Stimulated activated CD4-positive, alpha-beta T cell treated with anti-CD3 and anti-CD28 coated beads, TNF-alpha, amount 100 ng/mL, for 4 hours (primary cell): ENCODE data around the gene SLC27A2.
"Not testable (repeated sequence)": the region's sequence is repeated elsewhere in the genome, so short reads cannot be mapped to it uniquely, and the experiment has no call there.

Source experiments
- DNase-seq, 3 experiments: peaks; one replicate each; pipeline ENCODE4 v3.0.0-alpha.2; 2020; ENCODE audit warnings: low read depth in 3 of 3

SLC27A2 gene

DNA sequence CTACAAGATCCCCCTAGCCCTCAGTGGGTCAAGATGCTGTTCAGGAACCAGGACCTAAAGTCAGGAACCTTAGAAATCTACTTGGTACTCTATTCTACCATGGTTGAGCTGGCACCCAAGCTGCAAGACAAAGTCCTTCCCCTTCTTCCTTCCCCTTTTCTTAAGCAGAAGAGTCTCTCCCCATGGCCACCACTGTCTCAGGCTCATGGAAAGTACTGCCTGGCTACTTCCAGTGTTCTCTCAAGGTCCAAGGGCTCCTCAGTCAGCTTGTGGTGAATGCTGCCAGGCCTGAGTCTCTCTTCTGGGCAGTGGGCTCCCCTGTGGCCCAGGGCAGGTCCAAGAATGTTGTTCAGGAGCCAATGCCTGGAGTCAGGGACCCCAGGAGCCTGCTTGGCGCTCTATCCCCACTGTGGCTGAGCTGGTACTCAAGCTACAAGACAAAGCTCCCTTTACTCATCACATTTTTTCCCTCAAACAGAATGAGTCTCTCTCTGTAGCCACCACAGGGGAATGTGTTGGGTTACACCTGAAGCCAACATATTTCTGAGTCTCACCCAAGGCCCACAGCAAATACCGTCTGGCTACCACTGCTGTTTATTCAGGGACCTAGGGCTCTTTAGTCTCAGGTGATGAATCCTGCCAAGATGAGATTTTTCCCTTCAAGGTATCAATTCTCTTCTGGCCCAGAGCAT lies 18.1 kb upstream of the SLC27A2 start:
- DNase-seq: no peak

DNA sequence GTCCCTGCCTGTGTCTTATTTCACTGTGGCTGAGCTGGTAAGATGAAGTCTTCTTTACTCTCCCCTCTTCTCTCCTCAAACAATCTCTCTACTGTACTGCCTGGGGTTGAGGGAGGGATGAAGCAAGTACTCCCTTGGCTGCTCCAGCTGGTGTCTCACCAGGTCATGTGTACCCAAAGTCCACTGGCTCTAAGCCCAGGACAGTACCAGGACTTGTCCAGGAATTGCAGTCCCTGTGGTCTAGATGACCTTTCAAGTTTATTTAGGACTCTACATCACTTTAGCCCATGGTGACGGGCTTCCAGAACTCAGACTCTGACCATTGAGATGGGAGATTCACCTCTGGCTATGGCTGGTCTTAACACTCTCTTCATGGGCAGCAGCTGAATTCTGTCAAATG lies 17.5 kb upstream of the SLC27A2 start:
- DNase-seq: no peak

GRCh38 chr15:50166216-50166615 lies 15.8 kb upstream of the SLC27A2 start:
- DNase-seq: no peak

GRCh38 chr15:50167110-50167509 lies 14.9 kb upstream of the SLC27A2 start:
- no peak for DNase-seq

DNA sequence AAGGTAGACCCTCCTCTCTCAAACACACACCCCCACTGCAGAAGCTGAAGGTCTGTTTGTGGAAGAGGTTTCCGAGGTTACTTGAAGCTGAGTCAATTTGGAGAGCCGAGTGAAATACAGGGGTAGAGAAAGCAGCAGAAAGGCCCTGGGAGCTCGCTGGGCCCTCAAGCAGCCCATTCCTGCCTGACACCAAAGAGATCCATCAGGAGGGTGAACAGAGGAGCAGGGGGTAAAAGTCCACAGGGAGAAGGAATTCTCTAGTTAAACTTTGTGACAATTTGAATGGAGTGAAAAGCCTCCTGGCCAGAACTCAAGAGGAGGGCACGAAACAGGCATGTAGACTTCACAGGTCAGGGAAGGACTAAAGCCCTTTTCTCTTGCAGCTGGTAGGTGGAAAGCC lies 13.6 kb upstream of the SLC27A2 start:
- DNase-seq: no peak

DNA sequence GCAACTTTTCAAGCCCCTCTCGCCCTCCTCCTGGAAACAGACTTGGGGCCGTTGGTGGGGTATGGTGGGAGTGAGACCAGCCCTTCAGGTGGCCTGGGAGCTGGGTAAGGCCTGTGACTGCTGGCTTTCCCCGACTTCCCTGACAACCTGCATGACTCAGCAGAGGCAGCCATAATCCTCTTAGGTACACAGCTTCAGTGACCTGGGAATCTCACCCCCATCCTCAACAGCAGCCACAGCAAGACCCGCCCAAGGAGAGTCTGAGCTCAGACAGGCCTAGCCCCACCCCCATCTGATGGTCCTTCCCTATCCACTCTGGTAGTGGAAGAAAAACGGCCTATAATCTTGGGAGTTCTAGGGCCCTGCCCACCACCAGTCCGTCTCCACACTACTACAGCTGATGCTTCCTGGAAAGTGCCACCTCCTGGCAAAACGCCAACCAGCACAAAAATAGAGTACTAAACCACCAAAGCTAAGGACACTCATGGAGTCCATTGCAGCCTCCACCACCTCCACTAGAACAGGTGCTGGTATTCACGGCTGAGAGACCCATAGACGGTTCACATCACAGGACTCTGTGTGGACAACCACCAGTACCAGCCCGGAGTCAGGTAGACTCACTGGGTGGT lies 13.1 kb upstream of the SLC27A2 start:
- no peak for DNase-seq

GRCh38 chr15:50172360-50172895 lies 9.6 kb upstream of the SLC27A2 start:
- not testable (repeated sequence) for DNase-seq

DNA sequence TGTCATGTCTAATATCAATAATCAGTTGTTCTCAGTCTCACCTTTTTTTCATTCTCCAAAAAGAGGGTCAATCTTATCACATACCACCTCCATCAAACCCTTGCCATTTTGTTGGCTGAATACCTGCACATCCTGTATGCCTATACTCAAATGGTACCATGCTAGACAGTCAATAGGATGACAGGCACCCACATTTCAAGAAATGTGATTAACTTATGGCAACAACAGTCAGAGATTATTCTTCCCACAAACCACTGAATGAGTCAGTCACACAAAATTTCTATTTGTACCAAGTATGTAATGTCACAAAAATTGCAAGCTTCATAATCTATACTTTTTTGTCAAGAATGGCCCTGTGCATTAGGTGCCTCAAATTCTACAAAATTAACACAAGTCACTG lies 5.1 kb upstream of the SLC27A2 start:
- no peak for DNase-seq

DNA sequence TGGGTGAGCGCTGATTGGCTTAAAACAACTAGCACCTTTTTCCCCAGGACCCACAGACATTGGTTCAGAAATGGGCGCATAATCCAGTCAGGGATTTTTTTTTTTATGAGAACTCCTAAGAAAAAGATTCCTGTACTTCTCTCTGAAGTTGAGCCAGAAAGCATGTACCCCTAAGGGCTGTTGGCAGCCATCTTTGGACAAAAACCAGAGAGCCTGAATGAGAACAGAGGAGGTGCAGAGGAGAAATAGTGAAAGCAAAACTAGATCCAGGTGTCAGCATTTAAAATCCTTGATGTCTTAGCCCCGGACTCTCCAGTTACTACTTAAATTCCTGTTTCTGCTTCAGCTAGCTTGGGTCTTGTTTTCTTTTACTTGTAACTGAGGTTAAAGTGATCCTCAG lies 1.9 kb upstream of the SLC27A2 start:
- DNase-seq: no peak

DNA sequence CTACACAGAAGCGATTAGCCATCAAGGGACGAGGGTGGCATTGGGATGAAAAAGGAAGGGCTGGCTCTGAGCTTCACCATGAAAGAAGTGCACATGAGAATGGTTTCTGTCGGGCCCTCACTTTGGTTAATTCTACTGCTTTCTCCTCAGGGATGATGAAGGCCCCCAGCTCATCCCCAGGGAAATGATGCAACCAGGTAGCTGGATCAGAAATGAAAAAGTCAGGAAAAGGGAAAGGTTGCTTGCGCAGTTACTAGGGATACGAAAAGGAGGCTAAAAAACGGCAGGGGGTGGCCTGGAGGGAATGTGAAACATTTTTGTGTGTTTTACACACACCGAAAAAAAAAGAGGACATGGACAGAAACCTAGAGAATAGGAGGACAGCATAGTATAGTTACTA lies 1.4 kb upstream of the SLC27A2 start:
- DNase-seq: no peak

DNA sequence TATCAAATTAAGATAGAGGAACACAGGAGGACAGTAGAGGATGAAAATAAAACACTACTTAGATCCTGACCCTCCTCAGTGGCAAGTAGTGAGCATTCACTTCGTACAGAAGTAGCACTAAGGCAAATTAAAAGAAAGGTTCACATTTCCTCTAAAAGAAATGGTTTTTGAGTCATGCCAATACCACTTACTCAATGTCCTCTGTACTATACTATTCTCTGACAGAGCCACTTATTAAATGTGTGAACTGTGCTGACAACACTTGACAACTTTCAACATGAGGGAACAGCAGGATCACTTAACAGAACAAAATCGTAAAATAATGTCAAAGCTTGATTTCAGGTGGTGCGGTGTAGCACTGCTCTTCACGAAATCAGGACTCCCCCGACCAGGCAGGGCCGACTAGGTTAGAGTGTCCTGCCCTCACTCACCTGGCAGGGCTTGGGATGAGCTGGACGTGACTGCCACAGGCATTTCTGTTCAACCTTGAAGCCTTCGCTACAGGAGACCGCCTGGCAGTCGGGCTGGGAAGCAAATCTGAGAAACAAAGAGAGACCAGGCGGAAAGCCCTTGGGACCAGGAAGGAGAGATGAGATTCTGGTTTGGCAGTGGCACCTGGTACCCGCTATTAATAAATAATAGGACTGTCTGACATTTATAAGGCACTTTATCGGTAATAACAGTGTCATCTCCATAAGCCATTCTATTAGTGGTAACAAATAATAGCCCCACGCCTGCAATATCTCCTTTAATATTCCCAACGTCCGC lies 611 bp upstream of the SLC27A2 start:
- no peak for DNase-seq

GRCh38 chr15:50182219-50183013 lies 420 bp downstream of the SLC27A2 start:
- peak in 1 of 3 experiments; percentile 8 for DNase-seq

DNA sequence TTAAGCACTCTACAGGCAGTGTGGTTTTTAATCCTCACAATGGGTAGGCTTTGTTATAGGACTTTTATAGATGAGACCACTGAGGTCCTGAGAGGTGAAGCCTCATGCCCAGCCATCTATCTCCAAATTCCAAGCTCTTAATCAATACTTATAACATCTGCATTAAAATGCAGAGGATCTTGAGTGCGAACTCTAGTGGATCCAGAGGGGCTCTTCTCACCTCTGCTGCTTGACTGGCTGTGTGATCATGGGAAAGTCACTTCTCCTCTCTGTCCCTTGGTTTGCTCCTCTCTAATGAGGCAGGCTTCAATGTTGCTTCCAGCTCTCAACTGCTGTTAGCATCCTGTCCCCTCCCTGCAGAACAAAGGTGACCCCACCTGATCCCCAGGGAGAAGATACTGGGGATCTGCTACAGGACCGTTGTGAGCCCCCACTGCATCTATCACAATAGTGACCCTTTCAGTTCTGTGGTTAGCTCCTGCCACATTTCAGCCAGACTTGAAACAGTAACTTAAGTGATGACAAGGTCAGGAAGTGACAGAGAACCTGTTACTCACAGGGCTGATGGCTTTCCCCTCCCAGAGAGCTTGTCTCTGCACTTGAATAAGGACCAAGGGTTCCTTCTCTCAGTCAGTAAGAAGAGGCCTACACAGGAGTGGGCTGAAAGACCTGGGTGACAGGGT lies 1.3 kb downstream of the SLC27A2 start:
- no peak for DNase-seq

GRCh38 chr15:50184863-50185504 lies 3.0 kb downstream of the SLC27A2 start:
- DNase-seq: no peak

GRCh38 chr15:50186090-50186489 lies 4.1 kb downstream of the SLC27A2 start:
- no peak for DNase-seq

DNA sequence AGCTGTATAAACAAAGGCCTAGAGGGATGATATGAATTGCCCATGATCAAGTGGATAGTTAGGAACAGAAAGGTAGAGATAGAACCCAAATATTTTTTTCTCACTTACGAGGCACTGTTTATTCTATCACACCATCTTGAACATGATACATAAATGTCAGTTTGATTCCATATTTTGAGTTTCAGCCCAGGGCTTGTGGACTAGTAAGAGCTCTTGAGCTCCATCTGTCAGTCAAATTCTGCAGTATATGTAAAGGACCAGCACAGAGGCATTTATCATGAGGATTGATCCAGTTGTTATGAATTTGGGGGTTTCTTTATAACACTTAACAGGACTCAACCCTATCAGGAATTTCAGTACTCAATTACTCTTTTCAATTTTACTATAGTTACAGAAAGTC lies 4.8 kb downstream of the SLC27A2 start:
- DNase-seq: no peak

- DNase-seq: no peak
These were observed 5.5 kb downstream of the SLC27A2 start for GRCh38 chr15:50187525-50187924.

DNA sequence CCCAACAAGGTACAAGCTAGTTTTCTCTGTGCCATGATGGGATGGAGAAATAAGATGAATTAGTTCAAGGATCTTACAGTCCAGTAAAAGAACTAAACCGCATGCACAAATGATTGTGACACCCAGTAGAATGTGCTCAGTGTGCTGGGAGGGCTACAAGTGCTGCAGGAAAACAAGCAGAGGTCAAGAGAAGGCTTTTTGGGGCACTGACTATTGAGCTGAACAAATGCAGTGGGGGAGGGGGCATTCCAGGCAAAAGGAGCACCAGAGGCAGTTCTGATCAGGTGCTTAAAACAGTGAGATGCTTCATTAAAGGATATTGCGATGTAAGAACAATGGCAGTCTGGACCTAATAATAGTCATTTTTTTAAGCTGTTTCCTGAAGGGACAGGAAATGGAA lies 6.0 kb downstream of the SLC27A2 start:
- DNase-seq: no peak

DNA sequence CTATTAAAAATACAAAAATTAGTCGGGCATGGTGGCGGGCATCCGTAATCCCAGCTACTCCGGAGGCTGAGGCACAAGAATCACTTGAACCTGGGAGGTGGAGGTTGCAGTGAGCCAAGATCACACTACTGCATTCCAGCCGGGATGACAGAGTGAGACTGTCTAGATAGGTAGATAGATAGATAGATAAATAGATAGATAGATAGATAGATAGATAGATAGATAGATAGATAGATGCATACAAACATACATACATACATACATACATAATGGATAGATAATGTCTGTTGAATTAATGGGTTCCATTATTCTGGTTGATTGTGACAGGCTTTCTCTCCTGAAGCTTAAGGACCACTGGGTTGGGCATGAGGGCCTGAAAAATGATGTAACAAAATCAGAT lies 6.8 kb downstream of the SLC27A2 start:
- DNase-seq: not testable (repeated sequence)

DNA sequence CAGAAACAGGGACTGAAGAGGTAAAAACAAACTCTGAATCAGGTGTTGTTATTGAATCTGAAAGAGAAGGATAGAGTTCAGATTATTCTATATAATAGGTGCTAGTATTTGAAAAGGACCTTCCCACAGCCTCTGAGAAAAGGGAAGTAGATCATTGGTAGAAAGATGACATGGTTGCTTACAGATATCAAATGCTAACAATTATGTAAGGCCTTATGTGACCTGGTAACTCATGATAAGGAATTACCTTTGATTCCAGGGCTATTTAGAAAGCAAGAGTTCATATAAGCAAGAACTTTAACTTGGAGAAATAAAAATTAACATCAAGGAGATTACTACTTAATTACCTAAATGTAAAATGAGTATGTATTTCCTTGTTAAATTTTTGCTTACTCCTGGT lies 7.6 kb downstream of the SLC27A2 start:
- DNase-seq: no peak

- no peak for DNase-seq
These were observed 8.2 kb downstream of the SLC27A2 start for GRCh38 chr15:50190166-50190570.
